HFFc6 (cell line): ENCODE data around the gene MYO18A. TPM values are rescaled to one million over a fixed set of nuclear protein-coding genes. Genes with fewer than 3 reads are reported as not detected.

ENCODE experiments used
- DNase-seq: peaks from one replicate; pipeline ENCODE4 v3.0.0-alpha.2; 2018
- H3K27ac Mint-ChIP-seq: 2 replicates; pipeline ENCODE4 v1.8.0; 2020; ENCODE audit warnings: mild to moderate bottlenecking, mixed read lengths
- H3K27me3 Mint-ChIP-seq: 2 replicates; pipeline ENCODE4 v1.8.0; 2021; ENCODE audit warnings: mild to moderate bottlenecking, moderate library complexity, mixed read lengths; ENCODE audit not compliant: insufficient read depth
- H3K36me3 Mint-ChIP-seq: 2 replicates; pipeline ENCODE4 v1.8.0; 2021; ENCODE audit warnings: low read depth, mixed read lengths
- H3K4me1 Mint-ChIP-seq: 2 replicates; pipeline ENCODE4 v1.8.0; 2020; ENCODE audit warnings: low read depth, mixed read lengths
- H3K4me3 Mint-ChIP-seq: 2 replicates; pipeline ENCODE4 v1.8.0; 2020; ENCODE audit warnings: mild to moderate bottlenecking, moderate library complexity, mixed read lengths
- H3K9me3 Mint-ChIP-seq: 2 replicates; pipeline ENCODE4 v1.8.0; 2020; ENCODE audit warnings: mild to moderate bottlenecking, mixed read lengths
- CTCF ChIP-seq: fragments of 200-600 bp; sonication (generic); IDR thresholded peaks from 2 replicates; pipeline ENCODE4 v1.5.0; 2021; ENCODE audit warnings: antibody characterized with exemption, mild to moderate bottlenecking
- total RNA-seq, 6 experiments: library from RNA; stranded (reverse); fragmentation: NEBNext Ultra II Directional; extraction: Animal tissue kit (Norgen Biotek cat#: 25700); gene quantifications; 2 replicates in 1 of 6; 3 replicates in 5 of 6; pipeline ENCODE4 v1.2.3, GENCODE V29; 2021

Gene MYO18A
- total RNA-seq, 6 experiments from 2014 or later: 39.2 to 57.7 (median 42.9) TPM

- Mint-ChIP-seq H3K4me3 (no peak overlapping the region), H3K9me3 (no peaks in the 10 kb centered on the region)
These were observed 103.5 kb downstream of the MYO18A start for GRCh38 chr17:29076722-29077121.

GRCh38 chr17:29076087-29076486, 104.1 kb downstream of the MYO18A start:
- no peak for TF ChIP-seq CTCF
- Mint-ChIP-seq H3K27me3 (peaks cover 10% of the 10 kb centered on the region), H3K36me3 (no peaks in the 10 kb centered on the region; the same call in 1 of the 2 replicates), H3K4me1 (no peaks in the 10 kb centered on the region), H3K4me3 (no peak overlapping the region), H3K9me3 (no peaks in the 10 kb centered on the region), H3K27ac (no peak overlapping the region)
- DNase-seq: no peak

More at GRCh38 chr17:29076722-29077121, 103.5 kb downstream of the MYO18A start:
- H3K27ac Mint-ChIP-seq: no peak overlapping the region
- H3K4me1 Mint-ChIP-seq: no peaks in the 10 kb centered on the region
- DNase-seq: no peak
- TF ChIP-seq CTCF: no peak
- H3K36me3 Mint-ChIP-seq: no peaks in the 10 kb centered on the region; the same call in 1 of the 2 replicates
- H3K27me3 Mint-ChIP-seq: peaks cover 10% of the 10 kb centered on the region

GRCh38 chr17:29074488-29074887, 105.7 kb downstream of the MYO18A start:
- no peaks in the 10 kb centered on the region for H3K36me3 Mint-ChIP-seq

DNA sequence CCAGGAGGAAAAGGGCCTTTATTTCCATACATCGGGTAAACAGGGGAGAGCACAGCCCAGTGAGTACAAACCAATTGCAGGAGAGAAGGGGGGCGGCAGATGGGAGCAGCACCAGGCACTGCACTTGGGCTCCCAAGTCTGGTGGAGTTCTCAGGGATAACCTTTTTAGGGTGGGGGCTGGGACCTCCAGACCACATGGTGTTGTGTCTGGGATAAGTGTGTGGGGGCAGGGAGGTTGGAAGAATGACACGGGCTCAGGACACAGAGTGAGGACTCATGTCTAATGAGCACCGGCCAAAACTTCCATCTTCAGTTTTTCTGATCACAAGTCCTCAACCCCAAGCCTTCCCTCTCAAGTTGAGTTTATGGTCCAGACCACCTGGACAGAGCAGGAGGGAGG, 106.7 kb downstream of the MYO18A start:
- Mint-ChIP-seq H3K9me3 (no peaks in the 10 kb centered on the region), H3K27ac (no peak overlapping the region), H3K36me3 (no peaks in the 10 kb centered on the region), H3K4me3 (no peak overlapping the region), H3K4me1 (no peaks in the 10 kb centered on the region), H3K27me3 (peaks cover 22% of the 10 kb centered on the region)
- no peak for DNase-seq
- TF ChIP-seq CTCF: no peak

More at GRCh38 chr17:29074488-29074887, 105.7 kb downstream of the MYO18A start:
- Mint-ChIP-seq H3K9me3 (no peaks in the 10 kb centered on the region), H3K4me3 (no peak overlapping the region), H3K27me3 (peaks cover 20% of the 10 kb centered on the region), H3K4me1 (no peaks in the 10 kb centered on the region), H3K27ac (no peak overlapping the region)
- TF ChIP-seq CTCF: no peak
- no peak for DNase-seq

GRCh38 chr17:29073045-29073444, 107.2 kb downstream of the MYO18A start:
- no peak for TF ChIP-seq CTCF
- Mint-ChIP-seq H3K36me3 (no peaks in the 10 kb centered on the region), H3K4me3 (no peak overlapping the region), H3K4me1 (no peaks in the 10 kb centered on the region), H3K9me3 (no peaks in the 10 kb centered on the region), H3K27me3 (peaks cover 24% of the 10 kb centered on the region), H3K27ac (no peak overlapping the region)
- no peak for DNase-seq

- peaks cover 33% of the 10 kb centered on the region for H3K27me3 Mint-ChIP-seq
- no peaks in the 10 kb centered on the region for H3K9me3 Mint-ChIP-seq
- H3K4me3 Mint-ChIP-seq: no peak overlapping the region
- H3K36me3 Mint-ChIP-seq: no peaks in the 10 kb centered on the region
- H3K27ac Mint-ChIP-seq: no peak overlapping the region
- no peak for DNase-seq
- H3K4me1 Mint-ChIP-seq: no peaks in the 10 kb centered on the region
- no peak for TF ChIP-seq CTCF
These were observed 108.9 kb downstream of the MYO18A start for GRCh38 chr17:29071303-29071702.
